HUDEP-2 (cell line): Measurements from ENCODE around the gene RBPJL.

ENCODE experiments used
- DNase-seq, 76 experiments: peaks; one replicate each; lab custom pipeline; 2025; ENCODE audit not compliant: unreplicated experiment in 76 of 76; lab: John Stamatoyannopoulos, UW

The RBPJL gene

GRCh38 chr20:45315672-45316071 is 9.0 kb downstream of the RBPJL start:
- DNase-seq: no peak

DNA sequence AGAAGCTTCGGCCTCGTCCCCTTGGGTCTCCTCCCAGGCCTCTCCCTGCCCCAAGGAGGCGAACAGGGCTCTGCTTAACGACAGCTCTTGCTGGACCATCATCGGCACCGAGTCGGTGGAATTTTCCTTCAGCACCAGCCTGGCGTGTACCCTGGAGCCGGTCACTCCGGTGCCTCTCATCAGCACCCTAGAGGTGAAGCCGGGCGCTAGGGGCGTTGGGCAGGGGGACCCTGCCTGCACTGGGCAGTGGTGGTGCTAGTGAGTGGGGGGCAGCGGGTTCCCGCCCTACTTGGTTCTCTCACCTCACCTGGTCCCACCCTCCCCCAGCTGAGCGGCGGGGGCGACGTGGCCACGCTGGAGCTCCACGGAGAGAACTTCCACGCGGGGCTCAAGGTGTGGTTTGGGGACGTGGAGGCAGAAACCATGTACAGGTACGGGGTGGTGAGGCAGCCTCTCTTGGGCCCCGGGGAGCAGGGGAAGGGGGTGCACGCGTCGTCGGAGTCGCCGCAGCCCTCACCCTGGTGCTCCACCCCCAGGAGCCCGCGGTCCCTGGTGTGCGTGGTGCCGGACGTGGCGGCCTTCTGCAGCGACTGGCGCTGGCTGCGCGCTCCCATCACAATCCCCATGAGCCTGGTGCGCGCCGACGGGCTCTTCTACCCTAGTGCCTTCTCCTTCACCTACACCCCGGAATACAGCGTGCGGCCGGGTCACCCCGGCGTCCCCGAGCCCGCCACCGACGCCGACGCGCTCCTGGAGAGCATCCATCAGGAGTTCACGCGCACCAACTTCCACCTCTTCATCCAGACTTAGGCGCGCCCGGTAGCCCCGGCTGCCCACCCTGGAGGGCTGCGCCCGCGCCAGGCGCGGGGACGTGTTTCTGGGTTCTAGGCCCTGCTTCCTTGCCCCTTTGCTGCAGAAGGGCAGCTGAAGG is 9.8 kb downstream of the RBPJL start:
- no peak for DNase-seq

DNA sequence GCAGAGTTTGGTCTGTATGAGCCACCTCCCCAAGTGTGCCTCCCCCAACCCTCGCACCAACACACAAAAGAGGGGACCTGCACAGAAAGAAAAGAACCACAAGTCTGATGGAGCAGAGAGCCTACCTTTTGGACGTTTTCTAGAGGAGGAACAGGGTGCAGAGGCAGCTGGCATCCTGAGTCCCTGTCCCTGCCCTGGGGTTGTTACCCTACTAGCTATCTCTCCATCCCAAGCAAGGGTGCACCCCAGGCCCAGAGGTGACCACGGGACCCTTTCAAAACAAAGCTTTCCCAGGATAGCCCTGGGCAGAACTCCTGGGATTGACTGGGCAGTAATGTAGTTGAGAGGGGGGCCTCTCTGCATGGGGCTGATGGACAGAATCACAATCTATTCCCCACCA is 11.2 kb downstream of the RBPJL start:
- DNase-seq: no peak

DNA sequence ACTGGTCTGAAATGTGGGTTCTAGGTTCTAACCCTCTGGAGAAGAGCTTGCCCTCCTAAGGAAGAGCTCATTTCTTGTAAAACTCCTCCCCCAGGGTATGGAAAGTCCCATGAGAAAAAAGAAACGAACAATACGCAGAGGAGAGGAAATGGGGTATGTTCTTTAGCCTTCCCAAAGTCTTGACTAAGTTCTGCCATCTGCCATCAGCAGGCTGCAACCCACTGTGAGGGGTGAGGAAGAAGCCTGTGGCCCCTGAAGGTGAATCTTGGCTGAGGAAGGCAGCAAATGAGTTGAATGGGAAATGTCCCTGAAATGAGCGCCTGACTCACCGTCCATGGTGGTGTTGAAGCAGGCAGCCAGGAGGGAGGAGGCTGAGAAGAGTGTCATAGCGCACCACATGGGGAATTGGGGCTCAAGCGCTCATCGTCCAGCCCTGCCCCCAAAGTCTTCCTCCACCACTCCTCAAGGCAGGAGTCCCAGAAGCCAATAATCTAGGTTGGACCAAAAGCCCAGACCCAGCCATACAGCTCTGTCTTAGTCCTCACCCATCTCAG is 11.8 kb downstream of the RBPJL start:
- no peak for DNase-seq

DNA sequence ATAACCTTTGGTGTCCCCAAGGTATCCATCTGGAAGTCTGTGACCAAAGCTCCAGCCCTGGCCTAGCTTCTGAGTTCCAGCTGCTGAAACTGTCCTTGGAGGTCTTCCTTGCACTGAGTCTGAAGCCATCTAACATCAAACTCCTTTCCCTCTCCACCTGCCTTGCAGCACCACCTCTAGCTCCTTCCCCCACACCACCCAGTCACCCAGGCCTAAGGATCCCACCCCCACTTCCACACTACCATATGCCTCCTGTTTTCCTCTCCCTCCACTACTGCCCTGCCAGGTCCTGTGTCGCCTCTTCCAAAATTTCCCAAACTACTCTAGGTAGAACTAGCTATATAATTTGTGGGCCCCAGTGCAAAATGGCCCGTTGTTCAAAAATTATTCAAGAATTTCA is 12.3 kb downstream of the RBPJL start:
- no peak for DNase-seq

- DNase-seq: no peak
Observed at GRCh38 chr20:45320948-45321595, 14.4 kb downstream of the RBPJL start.

- peak in 71 of 76 experiments; percentile 8 to 82 (median 57) for DNase-seq
Observed at GRCh38 chr20:45322952-45323383, 16.3 kb downstream of the RBPJL start.

GRCh38 chr20:45323731-45324130 is 17.1 kb downstream of the RBPJL start:
- DNase-seq: no peak

GRCh38 chr20:45325371-45325770 is 18.7 kb downstream of the RBPJL start:
- DNase-seq: no peak

- DNase-seq: no peak
Observed at GRCh38 chr20:45328451-45328850, 21.8 kb downstream of the RBPJL start.

GRCh38 chr20:45329497-45330319 is 23.1 kb downstream of the RBPJL start:
- no peak for DNase-seq

GRCh38 chr20:45330476-45330875 is 23.8 kb downstream of the RBPJL start:
- no peak for DNase-seq

DNA sequence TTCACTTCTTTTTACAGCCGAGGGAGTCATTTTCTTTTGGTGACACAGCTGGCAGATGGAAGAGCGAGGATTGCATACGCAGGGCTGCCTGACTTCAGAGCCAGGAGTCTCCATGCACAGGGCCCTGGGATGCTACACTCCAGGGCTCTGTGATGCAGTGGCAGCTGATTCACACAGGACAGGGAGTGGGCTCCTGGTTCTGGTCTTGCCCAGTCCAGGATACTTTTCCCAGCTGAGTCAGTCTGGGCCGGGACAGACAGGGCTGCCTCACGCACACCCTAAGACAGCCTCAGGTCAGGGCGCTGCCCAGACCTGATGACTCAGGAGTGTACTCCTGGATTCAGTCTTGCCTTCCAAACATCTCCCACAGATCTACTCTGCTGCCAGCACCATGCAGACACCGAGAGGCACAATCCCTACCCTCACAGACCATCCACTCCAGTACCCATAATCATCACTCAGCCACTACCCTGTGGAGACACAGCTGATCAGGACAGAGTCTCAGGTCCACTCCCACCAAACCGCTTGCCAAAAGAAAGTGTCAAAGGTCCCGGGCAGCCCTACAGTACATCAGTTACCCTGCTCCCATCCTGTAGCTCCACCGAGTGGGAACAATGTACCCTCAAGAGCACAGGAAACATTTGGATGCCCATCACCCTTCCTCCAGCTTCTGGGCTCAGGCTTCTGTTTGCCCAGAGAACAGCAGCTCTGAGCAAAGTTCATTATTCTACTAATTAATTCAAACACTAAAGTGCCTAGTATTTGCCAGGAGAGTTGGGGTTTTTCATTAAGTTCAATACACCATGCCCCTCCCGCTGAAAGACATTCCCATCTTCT is 30.1 kb downstream of the RBPJL start:
- DNase-seq: peak in 1 of 76 experiments; percentile 4

- peak in 51 of 76 experiments; percentile 6 to 70 (median 34) for DNase-seq
Observed at GRCh38 chr20:45337367-45338120, 30.9 kb downstream of the RBPJL start.

GRCh38 chr20:45338121-45339030 is 31.7 kb downstream of the RBPJL start:
- DNase-seq: no peak

DNA sequence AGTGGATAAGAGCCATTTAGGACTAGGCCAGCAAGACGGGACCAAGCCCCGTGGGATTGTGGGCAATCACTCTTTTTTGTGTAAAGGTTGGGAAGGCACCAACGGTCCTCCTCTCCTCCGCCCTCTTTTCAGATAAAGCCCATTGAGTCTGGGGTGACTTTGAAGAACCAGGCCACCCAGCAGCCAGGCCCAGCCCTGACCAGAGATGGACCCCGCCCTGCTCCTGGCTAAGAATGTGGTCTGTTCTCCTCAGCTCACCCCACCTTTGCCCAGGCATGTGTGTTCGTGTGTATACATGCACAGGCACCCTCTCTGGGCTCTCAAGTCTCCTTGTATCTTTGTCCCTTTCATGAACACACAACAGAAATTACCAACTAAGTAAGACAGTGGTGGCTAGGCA is 32.4 kb downstream of the RBPJL start:
- DNase-seq: peak in 59 of 76 experiments; percentile 12 to 82 (median 55)

GRCh38 chr20:45339799-45340198 is 33.2 kb downstream of the RBPJL start:
- no peak for DNase-seq

GRCh38 chr20:45340236-45340847 is 33.7 kb downstream of the RBPJL start:
- DNase-seq: peak in 2 of 76 experiments; percentile 8 to 16
